Measurements from ENCODE around the gene PTTG1IP.

The PTTG1IP gene

DNA sequence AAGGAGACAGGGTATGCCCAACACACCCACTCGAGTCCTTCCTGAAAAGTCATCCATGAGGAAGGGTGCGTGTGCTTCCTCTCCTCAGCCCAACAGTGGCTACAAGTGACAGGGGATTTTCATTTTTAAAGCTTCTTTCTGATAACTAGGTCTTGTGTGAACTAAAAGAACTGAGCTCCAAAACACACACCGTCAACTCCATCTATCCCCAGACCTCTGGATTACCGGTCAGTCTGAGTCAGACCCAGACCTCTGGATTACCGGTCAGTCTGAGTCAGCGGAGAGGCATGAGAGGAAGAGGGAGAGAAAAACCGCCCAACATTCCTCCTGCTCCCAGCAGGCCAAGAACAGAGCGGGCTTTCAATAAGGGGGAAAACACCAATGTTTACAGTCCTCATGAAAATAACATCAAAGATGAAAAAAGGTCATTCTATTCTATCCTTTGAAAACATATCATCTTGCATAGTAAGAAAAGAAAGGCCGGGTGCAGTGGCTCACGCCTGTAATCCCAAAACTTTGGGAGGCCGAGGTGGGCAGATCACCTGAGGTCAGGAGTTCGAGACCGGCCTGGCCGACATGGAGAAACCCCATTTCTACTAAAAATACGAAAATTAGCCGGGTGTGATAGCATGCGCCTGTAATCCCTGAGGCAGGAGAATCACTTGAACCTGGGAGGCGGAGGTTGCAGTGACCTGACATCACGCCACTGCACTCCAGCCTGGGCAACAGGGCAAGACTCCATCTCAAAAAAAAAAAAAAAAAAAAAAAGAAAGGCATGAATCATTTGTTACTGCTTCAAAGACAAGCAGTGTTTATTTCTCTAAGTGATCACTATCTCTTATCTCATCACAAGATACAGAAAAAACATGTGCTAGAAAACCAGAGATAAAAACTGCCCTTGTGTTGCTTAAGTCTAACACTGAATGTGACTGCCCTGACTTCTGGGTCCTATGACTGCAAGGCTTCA, 3.4 kb downstream of the PTTG1IP start (continued):
- TF ChIP-seq ZNF629 (tag by site-specific recombination; IDR thresholded peaks at IDR 0.05) = 0 out of 2 replicates have a peak, but pooled peaks have one; percentile 42
- TF ChIP-seq TCF7L2 (IDR thresholded peaks at IDR 0.05; ENCODE audit: borderline replicate concordance, low read depth, low read length) = peak; percentile 22; the same call in 1 of the 2 replicates
- TF ChIP-seq ZSCAN23 (tag by site-specific recombination; IDR thresholded peaks at IDR 0.05) = peak; percentile 71; the same call in 1 of the 2 replicates
- no peak for TF ChIP-seq ZNF341 (tag by site-specific recombination; IDR thresholded peaks at IDR 0.05; ENCODE audit: low read depth)
- no peak for TF ChIP-seq ZNF23 (tag by site-specific recombination; IDR thresholded peaks at IDR 0.05; ENCODE audit: borderline replicate concordance)
- no peak for TF ChIP-seq MZF1 (tag by site-specific recombination; IDR thresholded peaks at IDR 0.05; ENCODE audit: borderline replicate concordance)
- no peak for TF ChIP-seq ZNF324 (tag by site-specific recombination; IDR thresholded peaks at IDR 0.05)
- TF ChIP-seq, protein P1, sequence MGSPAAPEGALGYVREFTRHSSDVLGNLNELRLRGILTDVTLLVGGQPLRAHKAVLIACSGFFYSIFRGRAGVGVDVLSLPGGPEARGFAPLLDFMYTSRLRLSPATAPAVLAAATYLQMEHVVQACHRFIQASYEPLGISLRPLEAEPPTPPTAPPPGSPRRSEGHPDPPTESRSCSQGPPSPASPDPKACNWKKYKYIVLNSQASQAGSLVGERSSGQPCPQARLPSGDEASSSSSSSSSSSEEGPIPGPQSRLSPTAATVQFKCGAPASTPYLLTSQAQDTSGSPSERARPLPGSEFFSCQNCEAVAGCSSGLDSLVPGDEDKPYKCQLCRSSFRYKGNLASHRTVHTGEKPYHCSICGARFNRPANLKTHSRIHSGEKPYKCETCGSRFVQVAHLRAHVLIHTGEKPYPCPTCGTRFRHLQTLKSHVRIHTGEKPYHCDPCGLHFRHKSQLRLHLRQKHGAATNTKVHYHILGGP (tag by site-specific recombination; IDR thresholded peaks at IDR 0.05) = no peak
- no peak for TF ChIP-seq ZNF138 (tag by site-specific recombination; IDR thresholded peaks at IDR 0.05; ENCODE audit: borderline replicate concordance)
- peak; percentile 55; the same call in 1 of the 2 replicates for TF ChIP-seq ZXDB (tag by site-specific recombination; IDR thresholded peaks at IDR 0.05)
- TF ChIP-seq, protein P2, sequence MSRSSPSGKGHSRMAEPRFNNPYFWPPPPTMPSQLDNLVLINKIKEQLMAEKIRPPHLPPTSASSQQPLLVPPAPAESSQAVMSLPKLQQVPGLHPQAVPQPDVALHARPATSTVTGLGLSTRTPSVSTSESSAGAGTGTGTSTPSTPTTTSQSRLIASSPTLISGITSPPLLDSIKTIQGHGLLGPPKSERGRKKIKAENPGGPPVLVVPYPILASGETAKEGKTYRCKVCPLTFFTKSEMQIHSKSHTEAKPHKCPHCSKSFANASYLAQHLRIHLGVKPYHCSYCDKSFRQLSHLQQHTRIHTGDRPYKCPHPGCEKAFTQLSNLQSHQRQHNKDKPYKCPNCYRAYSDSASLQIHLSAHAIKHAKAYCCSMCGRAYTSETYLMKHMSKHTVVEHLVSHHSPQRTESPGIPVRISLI (tag by site-specific recombination; IDR thresholded peaks at IDR 0.05) = no peak
- TF ChIP-seq ZNF114 (tag by site-specific recombination; IDR thresholded peaks at IDR 0.05) = no peak
- 0 out of 2 replicates have a peak, but pooled peaks have one; percentile 17 for TF ChIP-seq ZBTB21 (tag by site-specific recombination; IDR thresholded peaks at IDR 0.05)
- no peak for TF ChIP-seq ZNF561 (tag by site-specific recombination; IDR thresholded peaks at IDR 0.05; ENCODE audit: borderline replicate concordance)
- no peak for TF ChIP-seq KLF9 (tag by site-specific recombination; IDR thresholded peaks at IDR 0.05; ENCODE audit: low read depth)
- TF ChIP-seq, protein P3, sequence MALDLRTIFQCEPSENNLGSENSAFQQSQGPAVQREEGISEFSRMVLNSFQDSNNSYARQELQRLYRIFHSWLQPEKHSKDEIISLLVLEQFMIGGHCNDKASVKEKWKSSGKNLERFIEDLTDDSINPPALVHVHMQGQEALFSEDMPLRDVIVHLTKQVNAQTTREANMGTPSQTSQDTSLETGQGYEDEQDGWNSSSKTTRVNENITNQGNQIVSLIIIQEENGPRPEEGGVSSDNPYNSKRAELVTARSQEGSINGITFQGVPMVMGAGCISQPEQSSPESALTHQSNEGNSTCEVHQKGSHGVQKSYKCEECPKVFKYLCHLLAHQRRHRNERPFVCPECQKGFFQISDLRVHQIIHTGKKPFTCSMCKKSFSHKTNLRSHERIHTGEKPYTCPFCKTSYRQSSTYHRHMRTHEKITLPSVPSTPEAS (tag by site-specific recombination; IDR thresholded peaks at IDR 0.05) = no peak

DNA sequence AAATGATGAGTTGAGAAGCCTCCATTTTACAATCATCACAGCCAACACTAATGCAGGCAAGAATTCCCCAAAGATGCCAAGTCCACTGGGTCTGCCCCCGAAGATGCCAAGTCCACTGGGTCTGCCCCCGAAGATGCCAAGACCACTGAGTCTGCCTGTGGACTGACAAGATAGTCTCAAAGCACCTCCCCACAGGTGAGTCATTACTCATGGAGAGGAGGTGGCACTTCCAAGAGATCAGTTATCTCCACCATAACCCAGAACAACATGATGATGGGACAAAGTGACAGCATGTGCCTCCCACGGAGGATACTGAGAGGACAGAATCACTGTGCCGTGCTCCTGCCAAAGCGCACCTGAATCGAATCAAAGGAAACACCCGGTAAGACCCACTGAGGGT, 4.8 kb downstream of the PTTG1IP start:
- Histone ChIP-seq H3K4me1 (ENCODE audit: control insufficient read depth, insufficient read depth, low read length) (peaks cover 25% of the 10 kb centered on the region), H3K9me3 (ENCODE audit: control insufficient read depth, insufficient read depth, low read depth, low read length) (no peaks in the 10 kb centered on the region), H3K4me3 (ENCODE audit: low read depth, low read length) (no peak overlapping the region), H3K36me3 (ENCODE audit: control insufficient read depth in 2 of 2, insufficient read depth in 1 of 2, low read length in 2 of 2) (peaks cover 0 to 23% of the 10 kb centered on the region in 2 experiments; a peak in 2 of 3 replicates), H3K27ac (ENCODE audit: extremely low read depth, low read depth, low read length) (no peak overlapping the region)
- CTCF ChIA-PET = no interaction called here
- POLR2A ChIA-PET = no interaction called here
- no peak for TF ChIP-seq KLF7 (tag by site-specific recombination; IDR thresholded peaks at IDR 0.05; ENCODE audit: borderline replicate concordance)
- TF ChIP-seq SCRT1 (tag by site-specific recombination; IDR thresholded peaks at IDR 0.05; ENCODE audit: borderline replicate concordance) = no peak
- TF ChIP-seq ZNF585B (tag by site-specific recombination; IDR thresholded peaks at IDR 0.05) = no peak
- TF ChIP-seq, protein P4, sequence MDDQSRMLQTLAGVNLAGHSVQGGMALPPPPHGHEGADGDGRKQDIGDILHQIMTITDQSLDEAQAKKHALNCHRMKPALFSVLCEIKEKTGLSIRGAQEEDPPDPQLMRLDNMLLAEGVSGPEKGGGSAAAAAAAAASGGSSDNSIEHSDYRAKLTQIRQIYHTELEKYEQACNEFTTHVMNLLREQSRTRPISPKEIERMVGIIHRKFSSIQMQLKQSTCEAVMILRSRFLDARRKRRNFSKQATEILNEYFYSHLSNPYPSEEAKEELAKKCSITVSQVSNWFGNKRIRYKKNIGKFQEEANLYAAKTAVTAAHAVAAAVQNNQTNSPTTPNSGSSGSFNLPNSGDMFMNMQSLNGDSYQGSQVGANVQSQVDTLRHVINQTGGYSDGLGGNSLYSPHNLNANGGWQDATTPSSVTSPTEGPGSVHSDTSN (CRISPR knock-in tag; IDR thresholded peaks at IDR 0.05) = no peak
- TF ChIP-seq, protein P5, sequence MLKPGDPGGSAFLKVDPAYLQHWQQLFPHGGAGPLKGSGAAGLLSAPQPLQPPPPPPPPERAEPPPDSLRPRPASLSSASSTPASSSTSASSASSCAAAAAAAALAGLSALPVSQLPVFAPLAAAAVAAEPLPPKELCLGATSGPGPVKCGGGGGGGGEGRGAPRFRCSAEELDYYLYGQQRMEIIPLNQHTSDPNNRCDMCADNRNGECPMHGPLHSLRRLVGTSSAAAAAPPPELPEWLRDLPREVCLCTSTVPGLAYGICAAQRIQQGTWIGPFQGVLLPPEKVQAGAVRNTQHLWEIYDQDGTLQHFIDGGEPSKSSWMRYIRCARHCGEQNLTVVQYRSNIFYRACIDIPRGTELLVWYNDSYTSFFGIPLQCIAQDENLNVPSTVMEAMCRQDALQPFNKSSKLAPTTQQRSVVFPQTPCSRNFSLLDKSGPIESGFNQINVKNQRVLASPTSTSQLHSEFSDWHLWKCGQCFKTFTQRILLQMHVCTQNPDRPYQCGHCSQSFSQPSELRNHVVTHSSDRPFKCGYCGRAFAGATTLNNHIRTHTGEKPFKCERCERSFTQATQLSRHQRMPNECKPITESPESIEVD (tag by site-specific recombination; IDR thresholded peaks at IDR 0.05) = no peak
- no peak for TF ChIP-seq YY1 (tag by site-specific recombination; IDR thresholded peaks at IDR 0.05)
- TF ChIP-seq, protein P6, sequence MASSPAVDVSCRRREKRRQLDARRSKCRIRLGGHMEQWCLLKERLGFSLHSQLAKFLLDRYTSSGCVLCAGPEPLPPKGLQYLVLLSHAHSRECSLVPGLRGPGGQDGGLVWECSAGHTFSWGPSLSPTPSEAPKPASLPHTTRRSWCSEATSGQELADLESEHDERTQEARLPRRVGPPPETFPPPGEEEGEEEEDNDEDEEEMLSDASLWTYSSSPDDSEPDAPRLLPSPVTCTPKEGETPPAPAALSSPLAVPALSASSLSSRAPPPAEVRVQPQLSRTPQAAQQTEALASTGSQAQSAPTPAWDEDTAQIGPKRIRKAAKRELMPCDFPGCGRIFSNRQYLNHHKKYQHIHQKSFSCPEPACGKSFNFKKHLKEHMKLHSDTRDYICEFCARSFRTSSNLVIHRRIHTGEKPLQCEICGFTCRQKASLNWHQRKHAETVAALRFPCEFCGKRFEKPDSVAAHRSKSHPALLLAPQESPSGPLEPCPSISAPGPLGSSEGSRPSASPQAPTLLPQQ (tag by site-specific recombination; IDR thresholded peaks at IDR 0.05) = no peak
- no peak for TF ChIP-seq ZNF624 (tag by site-specific recombination; IDR thresholded peaks at IDR 0.05)

Measured in HEK293 (cell line).